ENCODE data around the gene UGP2.

- TF ChIP-seq CTCF (IDR thresholded peaks at IDR 0.05) (no peak), POLR2A (IDR thresholded peaks at IDR 0.05) (no peak)
Observed at GRCh38 chr2:63796366-63796765, 45.3 kb upstream of the UGP2 start.

All from Peyer's patch (tissue), 4 donors.